ENCODE data around the gene CHRNB4.

Gene CHRNB4

DNA sequence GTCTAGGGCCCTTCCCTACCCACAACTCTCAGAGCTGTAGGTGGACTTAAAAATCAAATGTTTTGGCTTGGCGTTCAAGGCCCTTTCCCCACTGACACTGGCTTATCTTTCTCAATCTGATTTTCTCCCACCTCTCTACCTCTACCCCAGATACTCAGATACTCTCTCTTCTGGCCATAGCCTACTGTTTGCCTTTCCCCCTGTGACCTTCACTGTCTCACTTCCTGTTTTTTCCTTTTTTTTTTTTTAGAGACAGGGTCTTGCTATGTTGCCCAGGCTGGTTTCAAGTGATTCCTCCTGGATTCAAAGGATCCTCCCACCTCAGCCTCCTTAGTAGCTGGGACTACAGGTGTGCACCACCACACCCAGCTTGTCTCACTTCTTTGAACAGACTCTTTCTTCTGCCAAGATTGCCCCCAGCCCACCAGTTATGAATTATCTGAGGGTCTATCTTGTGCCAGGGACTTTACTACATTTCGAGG, 4.6 kb downstream of the CHRNB4 start:
- in situ Hi-C loops (cut with HindIII; ENCODE audit: low pct_unique_long_range_greater_than_20kb, low sequenced_read_pairs), result no loop called here
- TF ChIP-seq JUND (IDR thresholded peaks at IDR 0.05; ENCODE audit: low read depth), result no peak
- no peak for DNase-seq (ENCODE audit: low read depth in 1 of 2, low spot score in 1 of 2)

DNA sequence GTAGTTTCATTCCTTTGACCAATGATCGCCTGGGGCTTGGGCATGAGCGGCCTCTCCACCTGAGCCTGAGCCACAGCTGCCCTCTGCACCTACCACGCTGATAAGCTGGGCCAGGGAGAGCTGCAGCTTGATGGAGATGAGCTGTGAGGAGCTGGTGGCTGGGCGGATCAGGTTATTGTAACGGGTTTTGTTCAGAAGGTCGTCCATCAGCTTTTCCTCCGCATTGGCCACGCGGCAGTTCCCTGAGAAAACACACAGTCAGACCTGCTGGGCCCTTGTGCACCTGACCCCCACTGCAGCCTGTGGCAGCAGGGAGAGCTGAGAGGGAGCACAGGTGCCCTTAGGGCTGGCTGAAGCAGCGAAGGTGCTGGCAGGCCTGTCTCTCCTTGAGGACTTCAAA, 5.7 kb downstream of the CHRNB4 start:
- no peak for TF ChIP-seq JUND (IDR thresholded peaks at IDR 0.05; ENCODE audit: low read depth)
- DNase-seq (ENCODE audit: low read depth in 1 of 2, low spot score in 1 of 2), result no peak
- in situ Hi-C loops (cut with HindIII; ENCODE audit: low pct_unique_long_range_greater_than_20kb, low sequenced_read_pairs), result no loop called here

DNA sequence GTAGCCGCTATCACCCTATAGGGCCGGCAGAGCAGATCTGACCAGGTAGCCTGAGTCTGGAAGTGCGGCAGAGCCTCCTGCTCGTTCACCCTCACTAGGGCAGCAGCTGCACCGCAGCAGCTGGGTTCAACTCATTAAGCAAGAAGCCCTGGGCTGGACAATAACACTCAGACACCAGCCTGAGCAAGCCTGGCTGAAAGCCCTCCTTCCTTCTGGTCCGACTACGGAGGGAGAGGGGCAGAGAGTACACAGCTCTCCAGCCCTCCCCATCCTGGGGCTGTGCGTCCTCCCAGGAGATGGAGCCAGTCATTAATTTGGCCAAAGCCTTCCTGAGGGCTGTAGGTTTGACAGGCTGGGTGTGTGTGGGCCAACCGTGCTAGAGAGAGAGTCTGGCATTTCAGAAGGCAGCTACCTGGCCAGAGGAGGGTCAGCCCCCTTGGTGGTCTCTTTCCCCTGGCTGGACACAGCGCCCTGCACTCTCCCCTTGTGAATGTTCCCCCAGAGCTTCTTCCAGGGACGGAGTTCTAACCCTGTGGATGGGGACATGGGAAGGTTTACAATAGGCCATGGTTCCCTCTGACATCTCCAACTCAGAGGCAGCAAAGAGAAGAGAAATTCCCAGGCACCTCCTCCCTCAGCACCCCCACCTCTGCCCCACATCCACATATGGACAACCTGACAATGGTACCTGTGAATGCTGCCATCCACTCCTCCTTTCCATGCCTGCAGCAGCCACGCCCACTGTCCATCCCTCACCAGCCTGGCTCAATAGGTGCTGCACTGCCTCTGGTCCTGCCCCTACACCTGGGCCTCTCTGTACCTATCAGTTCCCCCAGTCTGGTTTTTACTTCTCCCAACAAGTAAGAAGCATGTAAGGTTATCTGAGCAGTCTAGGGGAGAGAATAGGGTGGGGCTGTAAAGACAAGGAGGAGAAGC, 6.5 kb downstream of the CHRNB4 start:
- in situ Hi-C loops (cut with HindIII; ENCODE audit: low pct_unique_long_range_greater_than_20kb, low sequenced_read_pairs), result no loop called here
- DNase-seq (ENCODE audit: low read depth in 1 of 2, low spot score in 1 of 2), result no peak
- TF ChIP-seq JUND (IDR thresholded peaks at IDR 0.05; ENCODE audit: low read depth), result no peak

DNA sequence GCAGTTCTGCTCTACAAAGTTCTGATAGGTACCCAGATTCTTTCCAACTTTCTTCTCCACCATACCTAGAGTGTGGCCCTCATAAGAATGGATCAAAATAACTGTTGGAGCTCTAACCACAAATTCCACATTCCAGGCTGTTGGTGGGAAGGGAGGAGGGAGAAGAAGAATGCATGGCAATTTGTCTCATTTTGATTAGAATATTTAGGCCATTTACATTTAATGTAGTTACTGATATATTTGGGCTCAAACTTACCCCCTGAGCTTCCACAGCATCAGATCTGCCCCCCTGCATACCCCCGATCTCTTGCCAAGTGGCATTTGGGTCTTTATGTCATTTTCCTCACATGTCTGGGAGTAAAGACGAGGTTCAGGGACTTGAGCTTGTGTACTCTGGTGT, 7.7 kb downstream of the CHRNB4 start:
- DNase-seq (ENCODE audit: low read depth in 1 of 2, low spot score in 1 of 2), result no peak
- in situ Hi-C loops (cut with HindIII; ENCODE audit: low pct_unique_long_range_greater_than_20kb, low sequenced_read_pairs), result no loop called here
- TF ChIP-seq JUND (IDR thresholded peaks at IDR 0.05; ENCODE audit: low read depth), result no peak

- no peak for DNase-seq (ENCODE audit: low read depth in 1 of 2, low spot score in 1 of 2)
- no peak for TF ChIP-seq JUND (IDR thresholded peaks at IDR 0.05; ENCODE audit: low read depth)
- in situ Hi-C loops (cut with HindIII; ENCODE audit: low pct_unique_long_range_greater_than_20kb, low sequenced_read_pairs), result no loop called here
These were observed 9.9 kb downstream of the CHRNB4 start for GRCh38 chr15:78630886-78631633.

DNA sequence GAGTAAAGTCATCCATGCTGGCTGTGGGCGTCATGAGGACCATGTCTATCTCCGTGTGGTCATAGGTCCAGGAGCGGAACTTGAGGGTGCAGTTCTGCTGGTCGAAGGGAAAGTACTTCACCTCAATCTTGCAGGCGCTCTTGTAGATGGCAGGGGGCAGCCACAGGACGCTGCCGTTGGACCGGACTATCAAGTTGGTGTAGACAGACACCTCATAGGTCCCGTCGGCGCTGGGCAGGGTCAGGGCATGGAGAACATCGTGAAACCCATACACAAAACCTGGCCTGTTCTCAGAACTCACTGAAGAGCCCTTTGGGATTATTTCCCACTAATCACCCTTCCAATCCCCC, 11.3 kb downstream of the CHRNB4 start:
- DNase-seq (ENCODE audit: low read depth in 1 of 2, low spot score in 1 of 2), result no peak
- no peak for TF ChIP-seq JUND (IDR thresholded peaks at IDR 0.05; ENCODE audit: low read depth)
- in situ Hi-C loops (cut with HindIII; ENCODE audit: low pct_unique_long_range_greater_than_20kb, low sequenced_read_pairs), result no loop called here

GRCh38 chr15:78629031-78629715, 11.8 kb downstream of the CHRNB4 start:
- DNase-seq (ENCODE audit: low read depth in 1 of 2, low spot score in 1 of 2), result no peak
- in situ Hi-C loops (cut with HindIII; ENCODE audit: low pct_unique_long_range_greater_than_20kb, low sequenced_read_pairs), result no loop called here
- no peak for TF ChIP-seq JUND (IDR thresholded peaks at IDR 0.05; ENCODE audit: low read depth)

GRCh38 chr15:78628227-78628626, 12.8 kb downstream of the CHRNB4 start:
- no peak for TF ChIP-seq JUND (IDR thresholded peaks at IDR 0.05; ENCODE audit: low read depth)
- DNase-seq (ENCODE audit: low read depth in 1 of 2, low spot score in 1 of 2), result no peak
- in situ Hi-C loops (cut with HindIII; ENCODE audit: low pct_unique_long_range_greater_than_20kb, low sequenced_read_pairs), result no loop called here

DNA sequence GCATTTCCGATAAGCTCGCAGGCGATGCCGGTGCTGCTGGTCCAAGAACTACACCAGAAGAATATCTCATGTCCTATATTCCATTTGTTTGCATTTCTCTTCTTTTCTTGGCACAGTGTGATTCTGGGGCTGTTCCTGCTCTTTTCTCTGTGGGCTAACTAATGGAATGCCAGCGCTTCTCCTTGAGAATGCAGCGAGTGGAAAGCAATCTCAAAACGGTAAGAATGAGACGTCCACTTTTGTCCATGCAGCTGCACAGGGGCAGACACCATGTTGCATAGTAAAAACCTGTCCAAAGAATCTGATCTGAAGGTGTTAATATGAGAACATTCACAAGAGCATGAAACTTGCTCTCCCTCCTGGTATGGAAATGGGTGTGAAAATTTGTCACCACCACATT, 13.7 kb downstream of the CHRNB4 start:
- no peak for DNase-seq (ENCODE audit: low read depth in 1 of 2, low spot score in 1 of 2)
- in situ Hi-C loops (cut with HindIII; ENCODE audit: low pct_unique_long_range_greater_than_20kb, low sequenced_read_pairs), result no loop called here
- no peak for TF ChIP-seq JUND (IDR thresholded peaks at IDR 0.05; ENCODE audit: low read depth)

GRCh38 chr15:78626381-78626995, 14.5 kb downstream of the CHRNB4 start:
- TF ChIP-seq JUND (IDR thresholded peaks at IDR 0.05; ENCODE audit: low read depth), result no peak
- in situ Hi-C loops (cut with HindIII; ENCODE audit: low pct_unique_long_range_greater_than_20kb, low sequenced_read_pairs), result no loop called here
- DNase-seq (ENCODE audit: low read depth in 1 of 2, low spot score in 1 of 2), result no peak

DNA sequence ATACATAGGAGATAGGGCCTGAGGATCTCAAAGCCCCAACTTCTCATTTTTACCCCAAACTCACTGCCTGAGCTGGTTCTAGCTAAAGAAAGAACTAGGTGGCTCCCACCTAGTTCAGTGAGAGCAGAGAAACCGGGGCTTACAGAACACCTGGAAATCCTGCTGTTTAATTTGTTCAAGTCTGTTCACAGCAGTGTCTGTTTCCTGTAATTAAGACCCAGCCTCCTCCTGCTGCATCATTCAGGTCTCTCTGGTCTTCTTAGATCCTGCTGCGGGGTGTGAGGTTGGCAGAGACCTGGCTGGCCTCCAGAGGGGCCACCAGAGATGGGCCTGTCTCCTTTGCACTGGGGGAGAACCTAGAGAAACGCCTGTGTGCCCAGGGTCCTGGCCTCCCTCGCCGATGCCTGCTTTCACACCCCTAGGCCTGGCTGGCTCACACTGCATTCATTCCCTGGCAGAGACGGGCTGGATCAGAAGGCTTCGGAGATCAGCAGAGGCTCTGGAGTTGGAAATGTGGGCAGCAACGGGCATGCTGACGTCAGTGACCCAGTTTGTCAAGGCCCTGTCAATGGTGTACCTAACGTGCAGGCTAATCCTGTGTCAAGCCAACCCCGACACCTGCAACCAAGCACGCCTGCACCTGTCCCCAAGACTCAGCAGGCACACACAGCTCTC, 15.3 kb downstream of the CHRNB4 start:
- DNase-seq (ENCODE audit: low read depth in 1 of 2, low spot score in 1 of 2), result no peak
- in situ Hi-C loops (cut with HindIII; ENCODE audit: low pct_unique_long_range_greater_than_20kb, low sequenced_read_pairs), result no loop called here
- no peak for TF ChIP-seq JUND (IDR thresholded peaks at IDR 0.05; ENCODE audit: low read depth)
